WTC11 (cell line): ENCODE results near the gene NTN3. TPM values are rescaled to one million over a fixed set of nuclear protein-coding genes. Genes with fewer than 3 reads are reported as not detected.
A peak's percentile ranks its signal among the peaks of the same experiment; 100 is the strongest.
"Not testable (repeated sequence)": the region's sequence is repeated elsewhere in the genome, so short reads cannot be mapped to it uniquely, and the experiment has no call there.

Source experiments
- ATAC-seq: fragments of 200-7000 bp; cut with Tn5 transposase; 2 replicates; pipeline ENCODE4 v1.10.0; 2021; ENCODE audit warnings: mild to moderate bottlenecking, moderate library complexity
- CTCF ChIA-PET: fragments of 300-600 bp; sonication (Branson Sonifier 250); formaldehyde crosslinking; loops from one replicate; lab custom pipeline; 2021; ENCODE audit warnings: antibody characterized with exemption; lab: Charles Lee
- POLR2A ChIA-PET: fragments of 350-600 bp; sonication (Branson Sonifier 250); formaldehyde crosslinking; loops from one replicate; lab custom pipeline; 2021; ENCODE audit warnings: antibody characterized with exemption; lab: Charles Lee
- DNase-seq: peaks from one replicate; pipeline ENCODE4 v3.0.0; 2021; ENCODE audit warnings: low spot score
- H3K27ac Mint-ChIP-seq: 2 replicates; pipeline ENCODE4 v1.8.0; 2021; ENCODE audit warnings: mixed read lengths
- H3K27me3 Mint-ChIP-seq: 2 replicates; pipeline ENCODE4 v1.8.0; 2021; ENCODE audit warnings: low read depth, mild to moderate bottlenecking, moderate library complexity, mixed read lengths
- H3K36me3 Mint-ChIP-seq: 2 replicates; pipeline ENCODE4 v1.8.0; 2021; ENCODE audit warnings: mixed read lengths
- H3K4me1 Mint-ChIP-seq: 2 replicates; pipeline ENCODE4 v1.8.0; 2022; ENCODE audit warnings: mixed read lengths
- H3K4me3 Mint-ChIP-seq: 2 replicates; pipeline ENCODE4 v1.8.0; 2021; ENCODE audit warnings: mild to moderate bottlenecking, moderate library complexity, mixed read lengths
- H3K9me3 Mint-ChIP-seq: 2 replicates; pipeline ENCODE4 v1.8.0; 2021; ENCODE audit warnings: mixed read lengths
- ATF6 ChIP-seq: sonication (generic); formaldehyde crosslinking; IDR thresholded peaks from 2 replicates; pipeline ENCODE4 v1.8.1; 2023; ENCODE audit warnings: mild to moderate bottlenecking, missing genetic modification reagents
- FOXP1 ChIP-seq: sonication (generic); formaldehyde crosslinking; IDR thresholded peaks from 2 replicates; pipeline ENCODE4 v1.8.0; 2022; ENCODE audit warnings: missing genetic modification reagents, mild to moderate bottlenecking, moderate library complexity, borderline replicate concordance
- JUN ChIP-seq: sonication (generic); formaldehyde crosslinking; IDR thresholded peaks from 2 replicates; pipeline ENCODE4 v1.8.0; 2023; ENCODE audit warnings: mild to moderate bottlenecking, missing genetic modification reagents
- PRDM15 ChIP-seq: sonication (generic); formaldehyde crosslinking; IDR thresholded peaks from 2 replicates; pipeline ENCODE4 v1.8.0; 2022; ENCODE audit warnings: missing genetic modification reagents
- STAT6 ChIP-seq: sonication (generic); formaldehyde crosslinking; conservative IDR thresholded peaks from 2 replicates; pipeline ENCODE4 v1.8.1; 2023; ENCODE audit warnings: mild to moderate bottlenecking, low read depth, missing genetic modification reagents, moderate library complexity
- TP53 ChIP-seq: sonication (generic); formaldehyde crosslinking; IDR thresholded peaks from 2 replicates; pipeline ENCODE4 v1.8.1; 2023; ENCODE audit warnings: mild to moderate bottlenecking, missing genetic modification reagents
- ZNF121 ChIP-seq: sonication (generic); formaldehyde crosslinking; IDR thresholded peaks from 2 replicates; pipeline ENCODE4 v1.8.0; 2023; ENCODE audit warnings: missing genetic modification reagents
- ZNF317 ChIP-seq: sonication (generic); formaldehyde crosslinking; IDR thresholded peaks from 2 replicates; pipeline ENCODE4 v1.8.1; 2023; ENCODE audit warnings: low read depth, mild to moderate bottlenecking, moderate library complexity, missing genetic modification reagents, borderline replicate concordance
- ZNF425 ChIP-seq: fragments of 250-450 bp; sonication (Bioruptor Pico); conservative IDR thresholded peaks from 2 replicates; pipeline ENCODE4 v1.9.0; 2021; ENCODE audit warnings: mild to moderate bottlenecking
- total RNA-seq: library from RNA; stranded (reverse); gene quantifications from 3 replicates; pipeline ENCODE4 v1.2.3, GENCODE V29; 2021

The NTN3 gene
- total RNA-seq, 1 experiment from 2014 or later, result 0.92 TPM

GRCh38 chr16:2432801-2433505 lies 38.1 kb upstream of the NTN3 start:
- peaks cover 56% of the 10 kb centered on the region for H3K36me3 Mint-ChIP-seq
- DNase-seq (no peak), ATAC-seq (no peak)
- peaks cover 17% of the 10 kb centered on the region for H3K4me1 Mint-ChIP-seq
- H3K4me3 Mint-ChIP-seq, result no peak overlapping the region
- no peak overlapping the region; the same call in 1 of the 2 replicates for H3K27ac Mint-ChIP-seq
- no peaks in the 10 kb centered on the region for H3K9me3 Mint-ChIP-seq
- ChIA-PET CTCF (interaction anchor here (2.1 kb wide), 1 partner anchor 68 kb away, joined by 4 read pairs; no protein-coding TSS in a partner anchor), POLR2A (no interaction called here)
- no peak for TF ChIP-seq TP53
- no peak for TF ChIP-seq STAT6 (CRISPR knock-in tag)
- no peak for TF ChIP-seq ATF6
- H3K27me3 Mint-ChIP-seq, result peaks cover 3% of the 10 kb centered on the region; the same call in 1 of the 2 replicates

GRCh38 chr16:2435236-2435635 lies 35.9 kb upstream of the NTN3 start:
- CTCF ChIA-PET, result not testable (repeated sequence)

GRCh38 chr16:2436110-2436509 lies 35.0 kb upstream of the NTN3 start:
- Mint-ChIP-seq H3K36me3 (peaks cover 71% of the 10 kb centered on the region), H3K4me1 (no peaks in the 10 kb centered on the region; the same call in 1 of the 2 replicates), H3K27me3 (no peaks in the 10 kb centered on the region), H3K4me3 (no peak overlapping the region), H3K27ac (no peak overlapping the region; the same call in 1 of the 2 replicates), H3K9me3 (no peaks in the 10 kb centered on the region)
- ATAC-seq, result no peak
- ChIA-PET POLR2A (no interaction called here), CTCF (no interaction called here)
- TF ChIP-seq ZNF425 (no peak), PRDM15 (CRISPR knock-in tag) (no peak), FOXP1 (no peak), ZNF317 (CRISPR knock-in tag) (no peak), JUN (CRISPR knock-in tag) (no peak)
- no peak for DNase-seq

More at GRCh38 chr16:2435236-2435635, 35.9 kb upstream of the NTN3 start:
- peaks cover 71% of the 10 kb centered on the region for H3K36me3 Mint-ChIP-seq
- H3K4me3 Mint-ChIP-seq, ATAC-seq, H3K27ac Mint-ChIP-seq, H3K9me3 Mint-ChIP-seq, DNase-seq, H3K4me1 Mint-ChIP-seq, POLR2A ChIA-PET, H3K27me3 Mint-ChIP-seq: not testable (repeated sequence)
- peak; percentile 51; the same call in 1 of the 2 replicates for TF ChIP-seq ZNF121
